HUDEP-2 (cell line): ENCODE results near the gene CANT1.

Source experiments
- DNase-seq, 76 experiments: peaks; one replicate each; lab custom pipeline; 2025; ENCODE audit not compliant: unreplicated experiment in 76 of 76; lab: John Stamatoyannopoulos, UW

Gene CANT1

DNA sequence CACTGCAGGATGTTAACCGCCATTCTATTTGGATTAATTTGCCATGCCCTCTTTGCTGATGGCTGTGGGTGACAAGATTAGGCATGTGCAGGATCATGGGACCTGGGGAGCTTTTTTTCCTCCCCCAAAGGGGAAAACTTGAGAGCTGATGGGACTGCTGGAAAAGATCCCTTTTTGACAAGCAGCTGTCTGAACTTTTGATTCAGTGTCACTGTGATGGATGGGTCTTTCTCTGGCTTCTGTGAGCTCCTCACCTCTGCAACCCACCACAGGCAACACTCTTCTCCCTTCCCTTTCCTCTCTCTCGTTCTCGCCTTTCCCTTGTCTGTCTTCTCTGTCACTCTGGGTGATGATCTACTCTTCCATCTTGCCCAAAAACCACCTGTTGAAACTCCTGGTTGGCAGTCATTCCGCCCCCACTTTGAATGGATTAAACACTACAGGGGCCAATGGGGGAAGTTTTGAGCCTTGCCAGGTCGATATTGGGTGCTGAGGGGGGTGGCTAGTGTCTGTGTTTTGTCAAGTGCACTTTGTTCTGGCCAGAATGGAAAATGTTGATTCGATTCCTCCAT, 3.1 kb upstream of the CANT1 start:
- DNase-seq: no peak

DNA sequence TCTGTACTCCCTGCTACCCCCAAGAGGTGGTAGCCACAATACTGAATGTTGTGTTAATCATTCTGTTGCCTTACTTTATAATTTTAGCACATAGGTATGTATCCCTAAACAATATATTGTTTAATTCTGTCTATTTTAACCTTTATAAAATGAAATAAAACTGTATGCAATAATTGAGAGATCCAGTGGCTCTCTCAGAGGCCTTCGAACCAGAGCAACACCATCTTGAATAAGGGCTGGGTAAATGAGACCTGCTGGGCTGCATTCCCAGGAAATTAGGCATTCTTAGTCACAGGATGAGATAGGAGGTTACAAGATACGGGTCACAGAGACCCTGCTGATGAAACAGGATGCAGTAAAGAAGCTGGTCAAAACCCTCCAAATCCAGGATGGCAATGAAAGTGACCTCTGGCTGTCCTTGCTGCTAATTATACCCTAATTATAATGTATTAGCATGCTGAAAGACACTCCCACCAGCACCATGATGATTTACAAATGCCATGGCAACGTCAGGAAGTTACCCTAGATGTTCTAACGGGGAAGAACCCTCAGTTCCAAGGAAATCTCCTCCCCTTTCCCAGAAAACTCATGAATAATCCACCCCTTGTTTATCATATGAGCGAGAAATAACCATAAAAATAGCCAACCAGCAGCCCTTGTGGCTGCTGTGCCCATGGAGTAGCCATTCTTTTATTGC, 2.0 kb upstream of the CANT1 start:
- DNase-seq: no peak

DNA sequence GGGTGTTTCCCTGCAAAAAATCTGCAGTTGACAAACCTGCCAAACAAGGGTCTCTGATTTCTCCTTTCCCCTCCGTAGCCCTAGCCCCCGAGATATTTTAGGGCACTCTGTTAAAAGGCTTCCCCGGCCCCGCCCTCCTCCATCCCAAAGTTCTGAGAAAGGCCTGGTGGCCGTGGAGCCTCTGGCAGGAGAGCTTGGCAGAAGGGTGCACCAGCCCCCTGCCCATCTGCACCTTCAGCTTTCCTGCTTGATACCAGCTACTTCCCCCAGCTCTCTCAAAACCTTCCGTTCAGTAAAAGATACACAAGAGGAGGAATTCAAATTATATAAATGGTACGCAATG, 711 bp upstream of the CANT1 start:
- DNase-seq: no peak

GRCh38 chr17:79008666-79009387, 737 bp downstream of the CANT1 start:
- DNase-seq: no peak

DNA sequence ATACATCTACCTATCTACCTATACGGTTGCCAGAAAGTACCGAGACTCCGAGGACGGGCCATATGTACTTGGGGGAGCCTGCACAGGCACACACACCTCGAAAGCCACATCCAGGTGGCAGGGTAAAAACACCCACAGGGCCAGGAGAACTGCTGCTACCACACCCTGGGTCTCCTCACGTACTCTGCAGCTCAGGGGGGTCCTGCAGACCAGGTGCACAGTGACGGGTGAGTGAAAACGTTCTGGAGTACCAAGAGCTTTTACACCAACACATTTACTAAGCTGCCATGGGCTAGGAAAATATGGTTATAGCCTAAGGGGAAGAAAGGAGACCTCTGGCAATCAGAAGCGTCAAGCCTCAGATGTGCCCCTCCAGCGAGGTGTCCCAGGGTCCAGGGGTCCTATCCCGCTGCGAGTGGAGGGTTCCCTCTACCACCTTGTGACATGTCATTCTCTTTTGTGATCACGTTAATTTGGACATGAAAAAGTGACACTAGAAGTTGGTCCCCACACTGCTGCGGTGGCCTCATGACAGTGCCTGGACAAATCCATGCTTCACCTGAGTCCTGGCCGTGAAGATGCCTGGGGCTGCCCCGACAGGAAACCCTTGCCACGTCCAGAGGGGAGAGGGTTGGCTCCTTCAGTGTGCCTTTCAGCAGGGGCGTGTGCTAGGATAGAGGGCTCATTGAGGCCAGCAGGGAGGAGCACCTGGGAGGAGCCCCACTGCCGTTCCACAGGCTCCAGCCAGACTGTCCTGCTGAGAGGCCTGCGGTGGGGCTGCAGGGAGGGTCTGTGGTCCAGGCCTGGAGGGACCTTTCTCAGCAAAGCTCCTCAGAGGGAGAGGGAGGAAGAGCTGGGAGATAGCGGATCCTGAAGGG, 1.8 kb downstream of the CANT1 start:
- DNase-seq: no peak

DNA sequence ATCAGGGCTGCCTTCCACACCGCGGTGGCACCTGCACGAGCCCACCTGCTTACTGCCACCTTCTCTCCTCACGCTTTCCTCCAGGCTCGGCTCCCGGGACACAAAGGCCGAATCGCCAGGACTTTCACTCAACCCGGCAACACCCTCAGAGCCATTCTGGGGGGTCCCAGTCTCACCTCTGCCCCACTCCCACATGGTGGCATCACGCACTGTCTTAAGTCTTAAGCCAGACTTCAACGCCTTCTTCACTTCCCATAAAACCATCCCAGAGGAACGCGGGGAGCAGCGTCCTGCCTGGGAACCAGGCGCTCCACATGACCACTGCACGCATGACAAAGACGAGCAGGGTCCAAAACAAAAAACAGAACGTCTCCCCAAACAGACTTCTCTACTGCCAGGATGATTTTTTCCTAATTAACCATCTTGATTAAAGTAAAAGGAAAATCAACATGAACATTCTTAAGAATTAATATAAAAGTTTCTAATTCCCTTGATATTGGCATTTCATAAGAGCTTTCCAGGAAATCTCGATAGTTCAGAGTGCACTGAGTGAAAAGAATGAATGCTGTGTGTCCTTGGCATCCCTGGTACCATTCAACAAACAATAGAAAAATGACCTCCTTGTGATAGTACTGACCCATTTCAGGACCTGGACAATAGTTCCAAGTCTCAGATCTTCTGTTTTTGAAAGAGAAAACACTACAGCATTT, 2.6 kb downstream of the CANT1 start:
- no peak for DNase-seq

DNA sequence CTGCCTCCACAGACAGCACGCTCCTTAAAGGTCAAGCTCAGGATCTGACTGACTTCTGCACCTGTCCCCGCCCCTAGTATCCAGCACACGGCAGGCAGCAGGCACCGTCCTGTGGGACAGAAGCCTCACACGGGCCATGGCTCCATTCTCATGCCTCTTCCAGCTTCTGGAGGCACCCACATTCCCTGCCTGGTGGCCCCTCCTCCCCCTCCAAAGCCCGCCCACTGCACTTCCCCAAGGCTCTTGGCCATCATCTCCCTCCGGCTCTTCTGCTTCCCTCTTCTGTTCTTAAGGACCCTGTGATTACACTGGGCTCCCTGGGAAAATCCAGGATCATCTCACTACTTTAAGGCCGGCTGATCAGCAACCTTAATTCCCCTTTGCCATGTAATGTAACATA, 3.5 kb downstream of the CANT1 start:
- DNase-seq: no peak

- DNase-seq: no peak
Measured at GRCh38 chr17:79005063-79005861, 4.3 kb downstream of the CANT1 start.

DNA sequence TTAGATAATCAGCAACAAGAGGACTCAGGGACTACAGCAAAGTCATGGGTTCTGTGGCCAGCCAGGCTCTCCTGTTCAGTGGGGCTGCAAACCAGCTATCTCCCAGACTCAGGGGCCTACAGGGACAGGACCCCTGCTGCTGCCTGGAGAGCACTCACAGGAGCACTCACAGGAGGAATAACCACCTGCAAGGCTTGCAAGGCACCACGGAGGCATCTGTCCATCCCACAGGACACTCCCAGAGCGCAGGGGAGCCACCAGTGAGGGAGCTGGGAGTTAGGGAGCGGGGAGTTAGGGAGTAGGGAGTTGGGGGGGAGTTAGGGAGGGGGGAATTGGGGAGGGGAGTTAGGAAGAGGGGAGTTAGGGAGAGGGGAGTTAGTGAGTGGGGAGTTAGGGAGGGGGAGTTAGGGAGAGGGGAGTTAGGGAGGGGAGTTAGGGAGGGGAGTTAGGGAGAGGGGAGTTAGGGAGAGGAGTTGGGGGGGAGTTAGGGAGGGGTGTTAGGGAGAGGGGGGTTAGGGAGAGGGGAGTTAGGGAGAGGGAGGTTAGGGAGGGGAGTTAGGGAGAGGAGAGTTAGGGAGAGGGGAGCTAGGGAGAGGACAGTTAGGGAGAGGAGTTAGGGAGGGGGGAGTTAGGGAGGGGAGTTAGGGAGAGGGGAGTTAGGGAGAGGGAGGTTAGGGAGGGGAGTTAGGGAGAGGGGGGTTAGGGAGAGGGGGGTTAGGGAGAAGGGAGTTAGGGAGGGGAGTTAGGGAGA, 5.7 kb downstream of the CANT1 start:
- DNase-seq: no peak

- no peak for DNase-seq
Measured at GRCh38 chr17:79002796-79003593, 6.6 kb downstream of the CANT1 start.

DNA sequence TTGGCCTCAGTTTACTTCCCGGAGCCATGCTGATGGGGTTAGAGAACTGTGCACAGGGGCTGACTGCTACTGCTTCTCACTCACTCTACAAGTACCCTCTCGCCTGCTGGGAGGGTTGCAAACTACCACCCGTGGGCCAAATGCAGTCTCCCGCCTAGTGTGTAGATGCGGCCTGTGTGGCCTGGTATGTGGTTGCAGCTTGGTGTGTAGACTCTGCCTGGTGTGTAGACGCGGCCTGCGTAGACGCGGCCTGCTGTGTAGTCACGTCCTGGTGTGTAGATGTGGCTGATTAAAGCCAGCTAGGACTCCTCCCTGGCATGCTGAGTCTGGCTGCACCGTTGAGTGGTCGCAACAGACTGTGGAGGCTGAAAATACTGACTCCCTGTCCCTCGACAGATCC, 7.3 kb downstream of the CANT1 start:
- no peak for DNase-seq

- DNase-seq: no peak
Measured at GRCh38 chr17:79001190-79002020, 8.2 kb downstream of the CANT1 start.

GRCh38 chr17:79000396-79001189, 9.0 kb downstream of the CANT1 start:
- DNase-seq: no peak

- DNase-seq: no peak
Measured at GRCh38 chr17:78999947-79000395, 9.6 kb downstream of the CANT1 start.

DNA sequence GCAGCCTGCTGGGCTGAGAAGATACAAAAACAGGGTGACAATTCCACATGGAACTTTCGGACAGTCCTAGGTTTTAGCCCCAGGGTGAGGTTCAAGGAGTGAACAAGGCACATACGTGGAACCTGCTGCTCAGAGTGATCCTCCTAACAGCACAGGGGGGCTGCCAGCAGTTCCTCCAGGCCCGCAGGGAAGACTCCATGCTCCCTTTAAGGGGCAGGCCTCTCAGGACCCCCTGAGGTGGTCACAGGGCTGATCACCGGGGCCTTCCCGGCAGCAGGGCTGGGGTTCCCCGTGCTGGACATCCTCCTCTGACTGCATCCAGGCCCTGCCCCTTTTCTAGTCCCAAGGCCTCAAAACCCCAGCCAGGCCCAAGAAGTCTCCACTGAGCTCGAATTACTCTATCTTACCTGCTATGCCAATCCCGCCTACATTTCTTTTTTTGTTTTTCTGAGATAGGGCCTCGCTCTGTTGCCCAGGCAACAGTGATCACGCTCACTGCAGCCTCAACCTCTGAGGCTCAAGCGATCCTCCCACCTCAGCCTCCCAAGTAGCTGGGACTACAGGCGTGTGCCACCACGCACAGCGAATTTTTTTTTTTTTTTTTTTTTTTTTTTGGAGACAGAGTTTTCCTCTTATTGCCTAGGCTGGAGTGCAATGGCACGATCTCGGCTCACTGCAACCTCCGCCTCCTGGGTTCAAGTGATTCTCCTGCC, 10.4 kb downstream of the CANT1 start:
- no peak for DNase-seq
